ENCODE data around the gene MYO19.

The MYO19 gene

DNA sequence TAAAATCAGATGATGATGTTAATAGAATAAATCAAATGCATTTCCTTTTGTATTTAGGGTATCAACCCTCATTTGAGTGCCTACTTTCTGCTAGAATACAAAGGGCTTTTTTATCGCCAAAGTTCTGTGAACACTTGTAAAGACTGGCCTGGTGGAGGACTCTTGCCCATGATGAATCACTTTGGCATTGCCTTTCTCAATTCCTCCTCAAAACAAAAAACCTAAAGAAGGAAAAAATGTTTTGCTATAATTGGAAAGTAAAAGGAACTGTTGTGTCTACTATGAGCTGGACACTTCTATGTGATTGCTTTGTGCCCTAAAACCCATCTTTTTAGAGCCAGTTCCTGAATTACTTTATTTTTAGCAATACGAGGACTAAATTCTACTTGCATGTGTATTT is 44.0 kb upstream of the MYO19 start:
- no peak overlapping the region for H2AFZ ChIP-seq (ENCODE audit: low read length)

DNA sequence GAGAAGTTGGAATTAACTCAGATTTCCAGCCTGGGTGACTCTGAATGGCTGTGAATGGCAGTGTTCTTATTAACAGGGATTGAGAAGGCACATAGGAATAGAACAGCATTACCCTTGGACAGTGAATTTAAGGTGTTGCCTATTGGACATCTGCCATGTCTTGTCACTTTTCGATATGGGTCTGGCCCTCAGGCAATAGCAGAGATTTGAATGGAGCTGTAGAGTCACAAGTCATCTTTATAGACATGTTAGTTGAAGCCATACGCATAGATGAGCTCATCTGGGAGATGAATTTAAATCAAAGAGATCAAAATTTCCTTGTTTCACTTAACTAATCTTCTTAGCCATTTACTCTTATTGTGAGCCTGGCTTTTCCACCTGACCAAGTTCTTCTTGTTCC is 42.1 kb upstream of the MYO19 start:
- peaks cover 25% of the 10 kb centered on the region for H4K20me1 ChIP-seq (ENCODE audit: insufficient read depth, low read length, poor library complexity, severe bottlenecking)
- H3K4me3 ChIP-seq (ENCODE audit: low read length, poor library complexity, severe bottlenecking): no peak overlapping the region
- H3K9ac ChIP-seq (ENCODE audit: low read depth, low read length, poor library complexity, severe bottlenecking): no peak overlapping the region
- H3K36me3 ChIP-seq (ENCODE audit: insufficient read depth, low read length): peaks cover 80% of the 10 kb centered on the region
- no peak overlapping the region for H3K4me2 ChIP-seq (ENCODE audit: low read depth, low read length, poor library complexity, severe bottlenecking)
- TF ChIP-seq, protein P1, sequence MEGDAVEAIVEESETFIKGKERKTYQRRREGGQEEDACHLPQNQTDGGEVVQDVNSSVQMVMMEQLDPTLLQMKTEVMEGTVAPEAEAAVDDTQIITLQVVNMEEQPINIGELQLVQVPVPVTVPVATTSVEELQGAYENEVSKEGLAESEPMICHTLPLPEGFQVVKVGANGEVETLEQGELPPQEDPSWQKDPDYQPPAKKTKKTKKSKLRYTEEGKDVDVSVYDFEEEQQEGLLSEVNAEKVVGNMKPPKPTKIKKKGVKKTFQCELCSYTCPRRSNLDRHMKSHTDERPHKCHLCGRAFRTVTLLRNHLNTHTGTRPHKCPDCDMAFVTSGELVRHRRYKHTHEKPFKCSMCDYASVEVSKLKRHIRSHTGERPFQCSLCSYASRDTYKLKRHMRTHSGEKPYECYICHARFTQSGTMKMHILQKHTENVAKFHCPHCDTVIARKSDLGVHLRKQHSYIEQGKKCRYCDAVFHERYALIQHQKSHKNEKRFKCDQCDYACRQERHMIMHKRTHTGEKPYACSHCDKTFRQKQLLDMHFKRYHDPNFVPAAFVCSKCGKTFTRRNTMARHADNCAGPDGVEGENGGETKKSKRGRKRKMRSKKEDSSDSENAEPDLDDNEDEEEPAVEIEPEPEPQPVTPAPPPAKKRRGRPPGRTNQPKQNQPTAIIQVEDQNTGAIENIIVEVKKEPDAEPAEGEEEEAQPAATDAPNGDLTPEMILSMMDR (conservative IDR thresholded peaks at IDR 0.05; ENCODE audit: low read length): no peak
- TF ChIP-seq EZH2phosphoT487 (IDR thresholded peaks at IDR 0.05; ENCODE audit: borderline replicate concordance): no peak
- no peaks in the 10 kb centered on the region for H3K4me1 ChIP-seq (ENCODE audit: insufficient read depth, low read length, poor library complexity, severe bottlenecking)
- H2AFZ ChIP-seq (ENCODE audit: low read length): no peak overlapping the region
- no peaks in the 10 kb centered on the region for H3F3A ChIP-seq (ENCODE audit: low read depth)
- H3K79me2 ChIP-seq (ENCODE audit: insufficient read depth, low read length): peaks cover 34% of the 10 kb centered on the region; the same call in 1 of the 2 replicates
- no peaks in the 10 kb centered on the region for H3K9me3 ChIP-seq (ENCODE audit: insufficient read depth, low read depth, low read length)
- H3K27me3 ChIP-seq (ENCODE audit: insufficient read depth, low read length, poor library complexity, severe bottlenecking): no peaks in the 10 kb centered on the region
- H3K9me2 ChIP-seq (replicated peaks; ENCODE audit: low read depth, low read length): no peaks in the 10 kb centered on the region

More for the DNA sequence above, 44.0 kb upstream of the MYO19 start:
- Histone ChIP-seq H3K9me2 (replicated peaks; ENCODE audit: low read depth, low read length) (no peaks in the 10 kb centered on the region), H3K79me2 (ENCODE audit: insufficient read depth, low read length) (peaks cover 19% of the 10 kb centered on the region; the same call in 1 of the 2 replicates), H3K4me1 (ENCODE audit: insufficient read depth, low read length, poor library complexity, severe bottlenecking) (no peaks in the 10 kb centered on the region), H4K20me1 (ENCODE audit: insufficient read depth, low read length, poor library complexity, severe bottlenecking) (peaks cover 11% of the 10 kb centered on the region), H3K4me3 (ENCODE audit: low read length, poor library complexity, severe bottlenecking) (no peak overlapping the region), H3K4me2 (ENCODE audit: low read depth, low read length, poor library complexity, severe bottlenecking) (no peak overlapping the region), H3K27me3 (ENCODE audit: insufficient read depth, low read length, poor library complexity, severe bottlenecking) (no peaks in the 10 kb centered on the region), H3F3A (ENCODE audit: low read depth) (no peaks in the 10 kb centered on the region), H3K36me3 (ENCODE audit: insufficient read depth, low read length) (peaks cover 77% of the 10 kb centered on the region), H3K9ac (ENCODE audit: low read depth, low read length, poor library complexity, severe bottlenecking) (no peak overlapping the region), H3K9me3 (ENCODE audit: insufficient read depth, low read depth, low read length) (no peaks in the 10 kb centered on the region)
- TF ChIP-seq, protein P1 (conservative IDR thresholded peaks at IDR 0.05; ENCODE audit: low read length): no peak
- TF ChIP-seq EZH2phosphoT487 (IDR thresholded peaks at IDR 0.05; ENCODE audit: borderline replicate concordance): no peak

DNA sequence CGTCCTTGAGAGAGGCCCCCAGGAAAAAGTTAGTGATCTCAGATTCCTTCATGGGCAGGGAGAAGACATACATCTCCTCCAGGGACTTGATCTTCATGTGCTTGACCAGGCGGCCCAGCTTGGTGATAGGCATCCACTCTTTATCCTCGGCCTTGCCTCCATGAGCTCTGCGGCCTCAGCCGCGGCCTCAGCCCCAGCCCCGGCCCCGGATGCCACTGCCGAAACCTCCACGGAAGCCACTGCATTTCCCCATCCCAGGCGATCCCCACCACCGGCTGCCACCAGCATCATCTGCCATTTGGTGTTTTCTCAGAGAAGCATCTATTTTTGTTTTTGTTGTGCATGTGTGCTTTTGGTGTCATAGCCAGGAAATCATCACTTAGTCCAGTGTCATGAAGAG is 40.4 kb upstream of the MYO19 start:
- no peak overlapping the region for H3K4me3 ChIP-seq (ENCODE audit: low read length, poor library complexity, severe bottlenecking)
- no peaks in the 10 kb centered on the region for H3K9me2 ChIP-seq (replicated peaks; ENCODE audit: low read depth, low read length)
- no peaks in the 10 kb centered on the region for H3F3A ChIP-seq (ENCODE audit: low read depth)
- peaks cover 34% of the 10 kb centered on the region; the same call in 1 of the 2 replicates for H3K79me2 ChIP-seq (ENCODE audit: insufficient read depth, low read length)
- no peak overlapping the region for H3K4me2 ChIP-seq (ENCODE audit: low read depth, low read length, poor library complexity, severe bottlenecking)
- H3K9me3 ChIP-seq (ENCODE audit: insufficient read depth, low read depth, low read length): no peaks in the 10 kb centered on the region
- H2AFZ ChIP-seq (ENCODE audit: low read length): no peak overlapping the region
- H3K4me1 ChIP-seq (ENCODE audit: insufficient read depth, low read length, poor library complexity, severe bottlenecking): no peaks in the 10 kb centered on the region
- H3K36me3 ChIP-seq (ENCODE audit: insufficient read depth, low read length): peaks cover 68% of the 10 kb centered on the region
- no peak overlapping the region for H3K9ac ChIP-seq (ENCODE audit: low read depth, low read length, poor library complexity, severe bottlenecking)
- TF ChIP-seq, protein P1 (conservative IDR thresholded peaks at IDR 0.05; ENCODE audit: low read length): no peak
- TF ChIP-seq EZH2phosphoT487 (IDR thresholded peaks at IDR 0.05; ENCODE audit: borderline replicate concordance): no peak
- H3K27me3 ChIP-seq (ENCODE audit: insufficient read depth, low read length, poor library complexity, severe bottlenecking): no peaks in the 10 kb centered on the region
- H4K20me1 ChIP-seq (ENCODE audit: insufficient read depth, low read length, poor library complexity, severe bottlenecking): peaks cover 25% of the 10 kb centered on the region
